ENCODE measurements around the gene EDEM2. TPM values are rescaled to one million over a fixed set of nuclear protein-coding genes. Genes with fewer than 3 reads are reported as not detected.
A peak's percentile ranks its signal among the peaks of the same experiment; 100 is the strongest.
"Not testable (repeated sequence)": the region's sequence is repeated elsewhere in the genome, so short reads cannot be mapped to it uniquely, and the experiment has no call there.

The EDEM2 gene, protein sequence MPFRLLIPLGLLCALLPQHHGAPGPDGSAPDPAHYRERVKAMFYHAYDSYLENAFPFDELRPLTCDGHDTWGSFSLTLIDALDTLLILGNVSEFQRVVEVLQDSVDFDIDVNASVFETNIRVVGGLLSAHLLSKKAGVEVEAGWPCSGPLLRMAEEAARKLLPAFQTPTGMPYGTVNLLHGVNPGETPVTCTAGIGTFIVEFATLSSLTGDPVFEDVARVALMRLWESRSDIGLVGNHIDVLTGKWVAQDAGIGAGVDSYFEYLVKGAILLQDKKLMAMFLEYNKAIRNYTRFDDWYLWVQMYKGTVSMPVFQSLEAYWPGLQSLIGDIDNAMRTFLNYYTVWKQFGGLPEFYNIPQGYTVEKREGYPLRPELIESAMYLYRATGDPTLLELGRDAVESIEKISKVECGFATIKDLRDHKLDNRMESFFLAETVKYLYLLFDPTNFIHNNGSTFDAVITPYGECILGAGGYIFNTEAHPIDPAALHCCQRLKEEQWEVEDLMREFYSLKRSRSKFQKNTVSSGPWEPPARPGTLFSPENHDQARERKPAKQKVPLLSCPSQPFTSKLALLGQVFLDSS
- total RNA-seq (2014; rRNA removed; shearing (Covaris generic); ENCODE audit: low replicate concordance), result 27.4 and 43.7 TPM in 2 replicates

DNA sequence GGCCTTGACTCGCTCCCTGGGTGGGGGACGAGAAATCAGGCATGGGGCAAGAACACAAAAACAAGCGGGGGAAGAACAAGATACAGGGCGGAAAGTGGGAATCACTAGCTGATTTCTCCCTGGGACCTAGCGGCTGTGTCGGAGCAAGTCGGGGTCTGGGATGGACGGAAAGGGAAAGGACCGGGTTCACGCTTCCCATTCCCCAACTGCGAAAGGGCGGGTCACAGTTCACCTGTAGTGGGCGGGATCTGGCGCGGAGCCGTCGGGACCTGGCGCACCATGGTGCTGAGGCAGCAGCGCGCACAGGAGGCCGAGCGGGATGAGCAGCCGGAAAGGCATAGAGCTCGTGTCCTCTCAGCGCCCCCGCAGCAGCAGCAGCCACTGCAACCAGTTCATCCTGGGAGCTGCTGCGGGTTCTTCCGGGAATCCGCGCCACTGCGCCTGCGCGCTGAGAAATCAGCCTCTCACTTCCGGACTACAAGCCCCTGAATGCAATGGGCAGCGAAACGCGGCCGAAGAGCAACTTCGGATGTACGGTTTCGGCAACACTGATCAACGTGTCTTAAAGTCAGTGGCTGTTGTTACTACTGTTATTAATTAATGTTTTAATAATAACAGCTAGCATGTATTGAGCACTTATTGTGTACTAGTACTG is at the start of gene EDEM2:
TSS of gene EDEM2 (minus strand) at position 417 of the 655 bp plus-strand sequence. CDS start at position 339, 78 bp downstream.
- in situ Hi-C loops (cut with HindIII; ENCODE audit: low pct_unique_long_range_greater_than_20kb, low sequenced_read_pairs), result no loop called here
- DNase-seq (ENCODE audit: low read depth), result peak; percentile 89

DNA sequence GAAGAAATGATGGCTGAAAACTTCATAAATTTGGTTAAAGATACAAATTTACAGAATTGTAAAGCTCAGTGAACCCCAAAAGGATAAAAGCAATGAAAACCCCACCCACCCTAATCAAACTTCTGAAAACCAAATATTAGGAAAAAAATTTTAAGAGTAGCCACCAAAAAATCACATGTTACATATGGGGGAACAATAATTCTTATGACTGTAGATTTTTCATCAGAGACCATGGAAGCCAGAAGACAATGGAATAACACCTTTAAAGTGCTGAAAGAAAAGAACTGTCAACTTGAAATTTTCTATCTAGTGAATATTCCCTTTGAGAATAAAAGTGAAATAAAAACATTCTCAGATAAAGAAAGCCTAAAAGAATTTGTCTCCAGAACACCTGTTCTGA is 49.2 kb upstream of the EDEM2 start:
- DNase-seq (ENCODE audit: low read depth), result no peak
- in situ Hi-C loops (cut with HindIII; ENCODE audit: low pct_unique_long_range_greater_than_20kb, low sequenced_read_pairs), result loop anchor here (10.0 to 25.0 kb wide), 2 partner anchors 68 to 359 kb away; partner anchors contain the start of gene NCOA6

DNA sequence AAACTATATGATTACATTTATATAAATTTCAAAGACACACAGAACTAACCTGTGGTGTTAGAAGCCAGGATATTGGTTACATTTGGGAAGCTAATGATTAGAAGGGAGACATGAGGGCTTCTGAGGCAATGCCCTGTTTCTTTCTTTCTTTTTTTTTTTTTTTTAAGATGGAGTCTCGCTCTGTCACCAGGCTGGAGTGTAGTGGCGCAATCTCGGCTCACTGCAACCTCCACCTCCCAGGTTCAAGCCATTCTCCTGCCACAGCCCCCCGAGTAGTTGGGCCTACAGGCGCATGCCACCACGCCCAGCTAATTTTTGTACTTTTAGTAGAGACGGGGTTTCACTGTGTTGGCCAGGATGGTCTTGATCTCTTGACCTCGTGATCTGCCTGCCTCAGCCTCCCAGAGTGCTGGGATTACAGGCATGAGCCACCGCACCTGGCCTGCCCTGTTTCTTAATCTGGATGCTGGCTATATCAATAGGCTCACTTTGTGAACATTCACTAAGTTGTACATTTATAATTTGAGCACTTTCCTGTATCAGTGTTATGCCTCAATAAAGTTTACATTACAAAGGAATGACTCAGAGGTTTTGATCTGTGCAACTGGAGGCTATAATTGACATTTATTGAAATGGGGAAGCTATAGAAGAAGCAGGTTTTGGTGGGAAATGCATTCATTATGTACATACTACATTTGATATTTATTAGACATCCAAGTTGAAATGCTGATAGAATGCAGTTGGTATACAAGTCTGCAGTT is 46.1 kb upstream of the EDEM2 start:
- in situ Hi-C loops (cut with HindIII; ENCODE audit: low pct_unique_long_range_greater_than_20kb, low sequenced_read_pairs), result loop anchor here (10.0 to 25.0 kb wide), 2 partner anchors 72 to 356 kb away; partner anchors contain the start of gene NCOA6
- DNase-seq (ENCODE audit: low read depth), result not testable (repeated sequence)

DNA sequence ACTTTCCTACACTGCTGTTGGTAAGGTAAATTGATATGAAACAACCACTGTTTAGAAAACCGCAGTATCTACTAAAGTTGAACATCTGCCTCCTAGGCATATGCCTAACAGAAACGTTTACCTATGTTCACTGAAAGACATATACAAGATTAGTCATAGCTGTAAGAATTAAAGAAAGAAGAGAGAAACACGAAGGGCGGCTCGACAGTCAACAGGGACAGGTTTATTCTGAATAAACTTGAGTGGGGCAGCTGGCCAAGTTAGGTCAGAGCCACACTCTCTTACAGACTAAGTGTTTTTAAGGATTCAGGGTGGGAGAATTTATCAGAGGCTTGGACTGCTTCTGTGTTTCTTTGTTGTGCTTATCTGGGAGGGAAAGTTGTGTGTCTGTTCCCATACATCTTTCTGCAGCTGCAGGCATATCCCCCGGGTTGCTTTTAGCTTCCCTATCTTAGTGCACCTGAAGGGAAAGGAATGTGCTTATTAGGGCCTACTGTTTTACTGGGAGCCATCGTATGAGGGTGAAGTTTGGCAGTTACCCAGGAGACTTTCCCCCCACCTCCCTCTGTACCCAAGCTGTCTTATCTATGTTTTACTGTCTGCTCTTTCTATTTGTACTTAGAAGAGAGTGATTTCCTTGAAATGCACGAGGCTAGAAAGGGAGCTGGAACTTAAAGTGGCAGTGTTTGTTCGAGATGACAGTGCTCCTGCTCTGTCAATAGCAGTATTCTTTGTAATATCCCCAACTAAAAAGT is 45.2 kb upstream of the EDEM2 start:
- no peak for DNase-seq (ENCODE audit: low read depth)
- in situ Hi-C loops (cut with HindIII; ENCODE audit: low pct_unique_long_range_greater_than_20kb, low sequenced_read_pairs), result loop anchor here (10.0 to 25.0 kb wide), 2 partner anchors 73 to 355 kb away; partner anchors contain the start of gene NCOA6

DNA sequence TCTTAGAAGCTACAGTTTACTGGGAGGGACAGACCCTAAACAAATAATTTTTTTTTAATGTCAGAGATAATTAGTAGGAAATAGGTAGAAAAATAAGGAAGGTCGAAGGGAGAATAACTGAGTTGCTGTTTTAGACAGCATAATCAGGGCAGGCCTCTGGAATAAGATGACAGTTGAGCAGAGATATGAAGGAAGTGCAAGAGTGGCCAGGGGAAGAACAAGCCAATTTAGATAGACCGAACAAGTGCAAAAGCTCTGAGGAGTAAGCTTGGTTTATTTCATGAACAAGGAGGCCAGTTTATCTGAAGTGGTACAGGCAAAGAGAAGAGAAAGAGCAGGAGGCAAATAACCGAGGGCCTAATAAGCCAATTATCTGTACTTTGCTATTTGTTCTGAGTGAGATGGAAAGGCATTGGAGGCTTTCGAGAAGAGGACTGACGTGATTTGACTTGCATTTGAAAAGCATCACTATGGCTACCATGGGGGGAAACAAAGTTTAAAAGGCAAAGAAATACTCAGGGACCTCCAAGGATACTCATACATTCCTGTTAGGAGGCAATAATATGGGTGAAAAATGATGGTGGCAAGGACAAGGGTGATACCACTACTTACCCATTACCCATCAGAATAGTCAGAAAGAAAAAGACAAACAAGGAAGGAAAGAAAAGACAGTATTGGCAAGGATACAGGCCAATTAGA is 44.4 kb upstream of the EDEM2 start:
- no peak for DNase-seq (ENCODE audit: low read depth)
- in situ Hi-C loops (cut with HindIII; ENCODE audit: low pct_unique_long_range_greater_than_20kb, low sequenced_read_pairs), result loop anchor here (10.0 to 25.0 kb wide), 2 partner anchors 73 to 354 kb away; partner anchors contain the start of gene NCOA6

DNA sequence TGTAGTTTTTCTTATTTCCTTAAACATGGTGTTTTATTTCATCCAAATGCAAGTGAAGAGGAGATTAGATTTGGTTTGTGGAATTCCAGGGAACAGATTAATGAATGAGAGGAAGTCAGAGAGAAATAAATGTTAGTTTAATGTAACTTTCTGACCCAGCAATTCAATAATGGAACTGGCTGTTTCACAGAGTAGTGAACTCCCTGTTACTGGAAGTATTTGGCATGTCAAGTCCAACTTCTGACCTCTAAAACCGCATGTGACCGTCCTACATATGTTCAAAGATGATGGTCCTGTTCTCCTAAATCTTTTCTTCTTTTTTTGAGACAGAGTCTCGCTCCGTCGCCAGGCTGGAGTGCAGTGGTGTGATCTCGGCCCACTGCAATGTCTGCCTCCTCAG is 43.4 kb upstream of the EDEM2 start:
- in situ Hi-C loops (cut with HindIII; ENCODE audit: low pct_unique_long_range_greater_than_20kb, low sequenced_read_pairs), result loop anchor here (10.0 to 25.0 kb wide), 2 partner anchors 74 to 353 kb away; partner anchors contain the start of gene NCOA6
- DNase-seq (ENCODE audit: low read depth), result no peak

DNA sequence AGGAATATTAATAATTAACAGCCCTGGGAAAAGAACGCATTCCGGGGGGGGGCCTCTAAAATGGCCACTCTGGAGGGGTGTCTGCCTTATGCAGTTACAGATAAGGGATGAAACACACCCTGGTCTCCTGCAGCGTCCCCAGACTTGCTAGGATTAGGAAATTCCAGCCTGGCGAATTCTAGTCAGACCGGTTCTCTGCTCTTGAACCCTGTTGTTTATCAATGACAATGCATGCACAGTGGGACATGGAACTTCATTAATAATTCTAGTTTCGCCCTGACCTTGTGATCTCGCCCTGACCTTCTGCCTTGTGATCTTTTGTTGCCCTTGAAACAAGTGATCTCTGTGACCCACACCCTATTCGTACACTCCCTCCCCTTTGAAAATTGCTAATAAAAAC is 42.1 kb upstream of the EDEM2 start:
- DNase-seq (ENCODE audit: low read depth), result not testable (repeated sequence)
- in situ Hi-C loops (cut with HindIII; ENCODE audit: low pct_unique_long_range_greater_than_20kb, low sequenced_read_pairs), result loop anchor here (25.0 kb wide), 1 partner anchor 352 kb away; the partner anchor contains the start of gene NCOA6

DNA sequence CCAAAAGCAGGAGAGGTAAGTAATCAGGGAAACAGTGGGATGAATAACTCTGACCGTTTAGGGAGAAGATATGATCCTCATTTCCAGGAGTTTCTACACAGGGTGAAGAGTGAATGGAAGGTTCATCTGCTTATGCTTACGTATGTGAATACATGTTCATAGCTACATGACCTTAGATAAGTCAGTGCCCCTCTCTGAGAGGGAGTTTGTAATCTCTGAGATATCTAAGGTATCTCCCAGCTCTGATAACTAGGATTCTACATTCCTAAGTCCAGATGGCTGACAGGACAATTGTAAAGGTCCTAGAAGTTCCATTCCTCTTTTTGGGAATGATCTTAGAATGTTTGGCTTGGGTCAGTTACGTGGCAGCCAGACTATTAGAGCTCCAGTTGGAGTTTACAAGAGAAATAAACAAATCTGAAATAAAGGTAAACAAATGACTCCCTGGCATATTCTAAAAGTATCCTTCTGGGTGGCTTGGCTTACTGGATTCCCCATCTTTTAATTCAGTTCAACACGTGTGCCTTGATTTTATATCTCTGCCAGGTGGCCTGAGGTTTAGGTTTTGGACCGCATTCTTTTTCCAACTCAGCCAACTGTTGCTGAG is 40.6 kb upstream of the EDEM2 start:
- in situ Hi-C loops (cut with HindIII; ENCODE audit: low pct_unique_long_range_greater_than_20kb, low sequenced_read_pairs), result loop anchor here (25.0 kb wide), 1 partner anchor 350 kb away; the partner anchor contains the start of gene NCOA6
- DNase-seq (ENCODE audit: low read depth), result no peak

DNA sequence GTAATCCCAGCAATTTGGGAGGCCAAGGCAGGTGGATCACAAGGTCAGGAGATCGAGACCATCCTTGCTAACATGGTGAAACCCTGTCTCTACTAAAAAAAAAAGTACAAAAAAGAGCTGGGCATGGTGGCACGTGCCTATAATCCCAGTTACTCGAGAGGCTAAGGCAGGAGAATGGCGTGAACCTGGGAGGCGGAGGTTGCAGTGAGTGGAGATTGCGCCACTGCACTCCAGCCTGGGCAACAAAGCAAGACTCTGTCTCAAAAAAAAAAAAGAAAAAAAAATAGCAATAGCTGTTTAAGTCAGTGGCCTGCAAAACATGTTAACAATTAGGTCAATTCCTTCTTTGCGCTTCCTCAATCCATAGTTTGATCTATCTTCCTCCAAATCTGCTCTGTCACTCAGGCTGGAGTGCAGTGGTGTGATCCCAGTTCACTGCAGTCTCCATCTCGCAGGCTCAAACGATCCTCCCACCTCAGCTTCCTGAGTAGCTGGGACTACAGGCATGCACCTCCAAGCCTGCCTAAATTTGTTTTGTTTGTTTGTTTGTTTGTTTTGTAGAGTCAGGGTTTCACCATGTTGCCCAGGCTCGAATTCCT is 39.7 kb upstream of the EDEM2 start:
- in situ Hi-C loops (cut with HindIII; ENCODE audit: low pct_unique_long_range_greater_than_20kb, low sequenced_read_pairs), result loop anchor here (25.0 kb wide), 1 partner anchor 349 kb away; the partner anchor contains the start of gene NCOA6
- DNase-seq (ENCODE audit: low read depth), result not testable (repeated sequence)

DNA sequence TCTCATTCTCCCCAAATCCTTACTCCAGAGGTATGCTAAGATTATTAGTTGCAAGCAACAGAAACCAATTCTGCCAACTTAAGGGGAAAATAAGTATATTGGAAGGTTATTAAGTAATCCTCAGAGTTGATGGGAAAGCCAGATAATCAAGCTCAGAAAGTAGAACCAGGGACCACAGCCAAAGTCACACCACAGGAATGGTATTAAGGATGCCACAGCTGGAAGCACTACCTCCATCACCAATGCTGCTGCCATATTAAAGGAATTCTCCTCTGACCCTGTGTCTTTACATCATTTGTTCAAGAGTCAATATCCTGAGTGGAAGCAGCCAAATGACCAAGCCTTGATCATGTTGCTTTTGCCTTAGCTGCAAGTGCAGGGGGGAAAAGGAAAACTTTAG is 34.6 kb upstream of the EDEM2 start:
- in situ Hi-C loops (cut with HindIII; ENCODE audit: low pct_unique_long_range_greater_than_20kb, low sequenced_read_pairs), result loop anchor here (25.0 kb wide), 1 partner anchor 344 kb away; the partner anchor contains the start of gene NCOA6
- no peak for DNase-seq (ENCODE audit: low read depth)

DNA sequence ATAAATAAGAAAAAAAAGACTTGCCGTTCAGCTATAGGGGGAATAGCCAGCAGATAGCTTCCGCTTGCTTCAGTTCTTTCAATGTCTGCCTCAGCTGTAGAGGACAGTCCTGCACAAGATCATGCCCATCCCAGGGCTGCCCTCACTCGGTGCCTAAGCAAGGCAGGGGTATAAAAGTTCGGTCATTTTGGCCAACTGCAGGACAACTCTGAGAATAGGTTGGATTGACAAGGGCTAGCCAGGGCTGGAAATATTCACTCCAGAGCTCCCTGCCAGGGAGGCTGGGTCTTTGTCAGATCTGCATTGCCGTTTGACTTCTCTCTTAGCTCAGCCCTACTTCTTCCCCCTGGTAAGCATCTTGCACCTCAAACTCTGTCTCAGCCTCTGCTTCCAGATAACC is 33.1 kb upstream of the EDEM2 start:
- no peak for DNase-seq (ENCODE audit: low read depth)
- in situ Hi-C loops (cut with HindIII; ENCODE audit: low pct_unique_long_range_greater_than_20kb, low sequenced_read_pairs), result loop anchor here (25.0 kb wide), 1 partner anchor 343 kb away; the partner anchor contains the start of gene NCOA6

DNA sequence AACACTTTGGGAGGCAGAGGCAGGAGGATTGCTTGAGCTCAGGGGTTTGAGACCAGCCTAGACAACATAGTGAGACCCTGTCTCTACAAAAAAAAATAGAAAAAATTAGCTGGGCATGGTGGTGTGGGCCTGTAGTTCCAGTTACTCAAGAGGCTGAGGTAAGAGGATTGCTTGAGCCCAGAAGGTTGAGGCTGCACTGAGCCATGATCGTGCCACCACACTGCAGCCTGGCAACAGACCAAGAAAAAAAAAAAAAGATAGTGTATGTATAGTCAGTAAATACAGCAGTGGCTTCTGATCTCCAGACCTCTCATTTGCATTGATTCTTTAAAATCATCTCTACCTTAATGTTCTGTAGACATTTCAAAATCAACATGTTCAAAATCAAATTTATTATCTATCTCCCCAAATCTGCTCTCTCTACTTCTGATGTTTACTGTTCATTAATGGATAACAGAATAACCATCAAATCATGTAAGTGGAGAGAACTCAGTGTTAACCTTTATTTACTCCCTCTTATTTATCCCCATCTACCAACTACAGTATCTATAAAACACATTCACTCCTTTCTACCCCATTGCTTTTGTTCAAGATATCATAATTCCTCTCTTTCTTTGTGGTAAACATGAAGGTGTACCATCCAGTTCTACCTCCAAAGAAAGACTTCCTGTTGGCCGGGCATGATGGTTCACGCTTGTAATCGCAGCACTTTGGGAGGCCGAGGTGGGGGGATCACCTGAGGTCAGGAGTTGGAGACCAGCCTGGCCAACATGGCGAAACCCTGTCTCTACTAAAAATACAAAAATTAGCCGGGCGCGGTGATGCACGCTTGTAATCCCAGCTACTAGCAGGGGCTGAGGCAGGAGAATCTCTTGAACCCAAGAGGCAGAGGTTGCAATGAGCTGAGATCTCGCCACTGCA is 32.4 kb upstream of the EDEM2 start:
- in situ Hi-C loops (cut with HindIII; ENCODE audit: low pct_unique_long_range_greater_than_20kb, low sequenced_read_pairs), result loop anchor here (25.0 kb wide), 1 partner anchor 342 kb away; the partner anchor contains the start of gene NCOA6
- DNase-seq (ENCODE audit: low read depth), result no peak

DNA sequence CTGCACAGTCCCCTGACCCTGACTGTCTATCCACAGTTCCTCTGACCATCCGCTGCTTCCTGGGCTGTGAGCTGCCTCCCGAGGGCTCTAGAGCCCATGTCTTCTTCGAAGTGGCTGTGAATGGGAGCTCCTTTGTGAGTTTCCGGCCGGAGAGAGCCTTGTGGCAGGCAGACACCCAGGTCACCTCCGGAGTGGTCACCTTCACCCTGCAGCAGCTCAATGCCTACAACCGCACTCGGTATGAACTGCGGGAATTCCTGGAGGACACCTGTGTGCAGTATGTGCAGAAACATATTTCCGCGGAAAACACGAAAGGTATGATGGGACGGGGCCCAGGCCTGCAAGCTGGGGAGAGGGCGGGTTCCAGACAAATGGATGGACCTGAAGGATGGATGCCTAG is 29.0 kb upstream of the EDEM2 start:
- DNase-seq (ENCODE audit: low read depth), result no peak
- in situ Hi-C loops (cut with HindIII; ENCODE audit: low pct_unique_long_range_greater_than_20kb, low sequenced_read_pairs), result loop anchor here (25.0 kb wide), 1 partner anchor 339 kb away; the partner anchor contains the start of gene NCOA6

DNA sequence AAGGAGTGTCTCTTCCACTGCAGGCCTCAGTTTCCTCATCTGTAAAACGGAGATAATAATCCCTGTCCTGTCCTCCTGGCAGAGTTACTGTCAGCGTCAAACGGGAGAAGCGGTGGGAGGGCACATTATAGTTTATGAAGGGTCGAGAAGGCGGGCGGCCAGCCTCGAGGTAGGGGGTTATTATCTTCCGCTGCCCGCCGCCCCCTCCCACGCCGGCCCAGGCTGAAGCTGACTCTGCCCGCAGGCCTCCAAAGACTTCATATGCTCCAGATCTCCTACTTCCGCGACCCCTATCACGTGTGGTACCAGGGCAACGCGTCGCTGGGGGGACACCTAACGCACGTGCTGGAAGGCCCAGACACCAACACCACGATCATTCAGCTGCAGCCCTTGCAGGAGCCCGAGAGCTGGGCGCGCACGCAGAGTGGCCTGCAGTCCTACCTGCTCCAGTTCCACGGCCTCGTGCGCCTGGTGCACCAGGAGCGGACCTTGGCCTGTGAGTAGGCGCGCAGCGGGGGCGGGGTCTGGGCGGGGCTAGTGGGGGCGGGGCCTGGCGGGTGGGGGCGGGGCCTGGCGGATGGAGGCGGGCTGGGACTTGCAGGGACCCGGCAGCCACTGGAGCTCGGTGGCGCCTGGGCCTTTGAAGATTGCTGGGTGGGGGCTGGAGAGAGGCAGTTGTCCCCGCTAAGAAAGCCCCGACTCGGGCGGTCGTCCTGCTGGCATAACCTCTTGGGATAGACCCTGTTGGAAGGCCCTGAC is 27.5 kb upstream of the EDEM2 start:
- in situ Hi-C loops (cut with HindIII; ENCODE audit: low pct_unique_long_range_greater_than_20kb, low sequenced_read_pairs), result loop anchor here (25.0 kb wide), 1 partner anchor 337 kb away; the partner anchor contains the start of gene NCOA6
- no peak for DNase-seq (ENCODE audit: low read depth)
